Epithelial cell of esophagus (primary cell): ENCODE data around the gene HMCN1.

Experiments
- DNase-seq: peaks from one replicate; pipeline ENCODE4 v3.0.0; 2010; ENCODE audit warnings: low read depth
- H3K4me3 ChIP-seq: 2 replicates; pipeline ENCODE4 v1.5.1; 2011; ENCODE audit warnings: mild to moderate bottlenecking, low read length, control low read depth
- TF ChIP-seq, protein P1 (sequence below): IDR thresholded peaks from 2 replicates; pipeline ENCODE4 v1.5.1; 2011; ENCODE audit warnings: low read depth, mild to moderate bottlenecking, low read length, control low read depth, inconsistent platforms; ENCODE audit not compliant: insufficient read depth; ENCODE audit errors: missing control alignments

The HMCN1 gene

DNA sequence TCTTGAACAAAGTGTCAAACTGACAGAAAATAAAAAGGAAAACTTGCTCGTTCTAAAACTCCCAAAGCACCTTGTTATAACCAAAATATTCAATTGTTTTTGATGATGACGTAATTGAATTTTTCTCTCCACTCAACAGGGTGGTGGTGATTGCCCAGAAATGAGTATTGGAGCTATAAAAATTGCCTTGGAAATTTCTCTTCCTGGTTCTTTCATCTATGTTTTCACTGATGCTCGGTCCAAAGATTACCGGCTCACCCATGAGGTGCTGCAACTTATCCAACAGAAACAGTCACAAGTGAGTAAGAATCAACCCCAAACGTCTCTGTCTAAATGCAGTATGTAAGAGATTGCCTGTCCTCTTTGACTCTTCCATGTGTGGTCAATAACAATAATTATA, 130.1 kb downstream of the HMCN1 start:
- TF ChIP-seq, protein P1, sequence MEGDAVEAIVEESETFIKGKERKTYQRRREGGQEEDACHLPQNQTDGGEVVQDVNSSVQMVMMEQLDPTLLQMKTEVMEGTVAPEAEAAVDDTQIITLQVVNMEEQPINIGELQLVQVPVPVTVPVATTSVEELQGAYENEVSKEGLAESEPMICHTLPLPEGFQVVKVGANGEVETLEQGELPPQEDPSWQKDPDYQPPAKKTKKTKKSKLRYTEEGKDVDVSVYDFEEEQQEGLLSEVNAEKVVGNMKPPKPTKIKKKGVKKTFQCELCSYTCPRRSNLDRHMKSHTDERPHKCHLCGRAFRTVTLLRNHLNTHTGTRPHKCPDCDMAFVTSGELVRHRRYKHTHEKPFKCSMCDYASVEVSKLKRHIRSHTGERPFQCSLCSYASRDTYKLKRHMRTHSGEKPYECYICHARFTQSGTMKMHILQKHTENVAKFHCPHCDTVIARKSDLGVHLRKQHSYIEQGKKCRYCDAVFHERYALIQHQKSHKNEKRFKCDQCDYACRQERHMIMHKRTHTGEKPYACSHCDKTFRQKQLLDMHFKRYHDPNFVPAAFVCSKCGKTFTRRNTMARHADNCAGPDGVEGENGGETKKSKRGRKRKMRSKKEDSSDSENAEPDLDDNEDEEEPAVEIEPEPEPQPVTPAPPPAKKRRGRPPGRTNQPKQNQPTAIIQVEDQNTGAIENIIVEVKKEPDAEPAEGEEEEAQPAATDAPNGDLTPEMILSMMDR = no peak

DNA sequence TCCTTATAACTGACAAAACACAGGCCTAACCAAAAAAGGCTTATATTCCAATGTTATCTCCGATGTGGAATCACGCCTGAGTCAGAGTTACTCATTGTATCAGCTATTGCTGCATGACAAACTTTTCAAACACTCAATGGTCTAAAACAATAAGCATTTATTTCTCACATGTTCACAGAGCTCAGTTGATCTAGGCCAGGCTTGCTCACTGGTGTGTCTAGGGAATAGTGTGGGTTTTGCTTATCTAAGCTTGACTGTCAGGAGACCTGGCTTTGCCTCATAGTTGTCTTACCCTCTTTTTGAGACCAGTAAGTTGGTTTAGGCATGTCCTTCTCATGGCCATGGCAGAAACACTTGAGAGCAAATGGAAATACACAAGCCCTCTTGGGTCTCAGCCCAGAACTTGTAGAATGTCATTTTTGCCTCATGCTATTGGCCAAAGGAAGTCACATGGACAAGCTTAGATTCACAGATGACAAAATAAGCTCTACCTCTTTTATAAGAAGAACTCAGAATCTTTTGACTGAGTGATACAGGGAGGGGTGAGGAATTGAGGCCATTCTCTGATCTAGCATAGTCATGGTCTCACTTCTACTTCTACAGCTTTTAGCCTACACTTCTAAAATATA, 130.8 kb downstream of the HMCN1 start:
- TF ChIP-seq, protein P1 = no peak
- no peak overlapping the region for H3K4me3 ChIP-seq
- DNase-seq = peak; percentile 90

More for the DNA sequence above, 130.1 kb downstream of the HMCN1 start:
- H3K4me3 ChIP-seq = no peak overlapping the region
- DNase-seq = no peak

DNA sequence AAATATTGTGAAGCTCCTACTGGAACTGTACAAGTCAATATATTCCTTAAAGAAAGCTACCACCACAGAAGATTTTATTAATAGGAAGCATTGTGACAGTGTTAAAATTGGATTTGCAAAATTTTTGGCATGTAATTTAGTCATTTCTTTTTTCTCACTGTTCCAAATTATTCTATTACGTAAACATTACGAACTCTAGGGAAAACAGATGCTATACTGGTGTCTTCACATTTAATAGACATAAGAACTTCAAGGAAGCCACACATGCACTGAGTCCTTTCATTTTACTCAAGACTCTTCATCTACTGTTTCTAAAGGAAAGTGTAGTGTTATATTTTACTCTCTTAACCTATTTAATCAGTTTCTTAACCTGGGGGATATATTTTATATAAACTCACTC, 135.4 kb downstream of the HMCN1 start:
- DNase-seq = no peak
- H3K4me3 ChIP-seq = no peak overlapping the region
- TF ChIP-seq, protein P1 = no peak

DNA sequence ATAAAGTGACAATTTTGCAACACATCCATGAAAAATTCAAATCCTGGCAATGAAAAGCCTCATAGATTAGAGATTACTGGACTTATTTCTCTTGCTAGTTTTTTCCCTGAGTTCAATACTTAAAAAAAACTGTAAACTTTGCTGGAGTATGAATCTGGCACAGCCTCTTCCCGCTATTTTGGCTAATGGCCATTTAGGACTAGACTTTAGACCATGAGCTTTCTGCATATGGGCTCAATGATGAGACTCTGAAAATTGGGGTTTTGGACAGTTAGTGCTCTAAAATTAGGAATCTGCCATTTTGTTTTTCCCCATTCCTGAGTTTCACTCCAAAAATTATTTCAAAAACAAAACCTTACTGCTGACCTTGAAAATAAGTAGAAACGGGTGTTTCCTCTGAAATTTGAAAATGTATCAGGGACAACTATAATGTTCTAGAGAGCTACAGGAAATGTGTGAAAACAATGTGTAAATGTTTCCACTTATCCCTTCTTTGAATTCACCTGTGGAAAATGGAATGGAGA, 137.5 kb downstream of the HMCN1 start:
- TF ChIP-seq, protein P1 = no peak
- no peak overlapping the region for H3K4me3 ChIP-seq
- DNase-seq = no peak

DNA sequence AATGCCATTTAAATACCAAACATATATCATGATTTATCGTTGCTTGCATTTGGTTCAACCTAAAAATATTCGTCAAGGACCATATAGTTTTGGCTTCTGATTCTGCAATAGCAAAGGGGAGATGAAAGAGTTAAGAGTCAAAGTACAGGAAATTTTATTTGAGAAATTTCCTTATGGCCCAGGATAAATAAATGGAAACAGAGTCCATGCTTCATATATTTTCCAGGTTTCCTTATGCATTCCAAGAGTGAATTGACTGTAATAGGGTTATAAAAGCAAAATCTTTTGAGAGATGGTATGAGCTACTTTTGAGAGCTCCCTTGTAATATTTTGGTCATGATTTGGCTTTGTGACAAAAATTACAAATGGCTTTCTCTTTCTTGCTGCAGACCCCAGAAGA, 140.1 kb downstream of the HMCN1 start:
- TF ChIP-seq, protein P1 = no peak
- no peak overlapping the region for H3K4me3 ChIP-seq
- DNase-seq = no peak

DNA sequence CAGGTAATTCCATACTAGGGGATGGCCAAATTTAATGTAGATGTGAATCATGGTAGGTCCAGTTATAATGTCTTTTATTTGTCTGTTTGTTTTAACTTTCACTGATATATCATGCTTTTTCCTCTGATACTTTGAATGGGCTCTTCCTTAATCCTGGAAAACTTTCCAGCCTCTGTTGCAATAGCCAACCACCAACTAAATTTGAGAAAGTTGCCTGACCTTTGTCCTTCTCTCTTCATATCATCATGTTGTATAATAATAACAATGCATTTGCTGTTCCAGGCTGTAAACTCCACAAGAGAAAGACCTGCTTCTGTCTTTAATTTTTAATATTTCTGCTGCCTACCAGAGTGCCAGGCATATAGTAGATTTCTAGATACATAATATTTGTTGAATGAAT, 146.1 kb downstream of the HMCN1 start:
- no peak for DNase-seq
- TF ChIP-seq, protein P1 = no peak
- H3K4me3 ChIP-seq = no peak overlapping the region

DNA sequence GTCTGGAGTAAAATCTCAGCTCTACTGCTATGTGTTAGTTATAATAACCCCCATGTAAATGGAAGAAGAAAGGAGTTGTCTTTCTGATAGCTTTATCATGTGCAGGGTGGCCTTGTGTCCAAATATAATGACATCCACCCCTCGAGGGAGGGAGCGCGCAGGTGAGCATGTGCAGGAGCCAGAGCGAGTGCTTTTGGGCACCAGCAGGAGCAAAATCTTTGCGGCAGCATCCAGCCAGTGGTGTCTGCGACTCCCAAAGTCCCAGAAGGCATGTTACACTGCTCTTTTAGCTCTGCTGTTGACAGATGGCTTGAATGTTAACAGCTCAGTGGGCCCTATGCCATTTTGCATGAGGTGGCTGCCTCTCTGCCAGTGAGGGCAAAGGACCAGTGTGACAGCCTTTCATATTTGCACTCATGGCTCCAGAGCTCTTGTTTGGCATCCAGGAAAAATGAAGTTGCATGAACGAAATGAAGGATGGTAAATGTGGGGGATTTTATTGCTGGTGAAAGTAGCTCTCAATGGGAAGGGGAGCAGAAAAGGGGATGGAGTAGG, 146.7 kb downstream of the HMCN1 start:
- DNase-seq = no peak
- TF ChIP-seq, protein P1 = no peak
- no peak overlapping the region for H3K4me3 ChIP-seq
